NT2/D1 (cell line): ENCODE results near the gene RALGPS1.

Experiments
- DNase-seq: peaks from one replicate; pipeline ENCODE4 v3.0.0-alpha.2; 2011; ENCODE audit warnings: low read depth, low spot score
- H3K27me3 ChIP-seq: 2 replicates; pipeline ENCODE4 v1.6.0; 2011; ENCODE audit warnings: mild to moderate bottlenecking; ENCODE audit not compliant: insufficient read length, insufficient read depth
- H3K36me3 ChIP-seq: 2 replicates; pipeline ENCODE4 v1.6.1; 2011; ENCODE audit warnings: mild to moderate bottlenecking, low read length, mixed read lengths; ENCODE audit not compliant: insufficient read depth, insufficient read length
- H3K4me1 ChIP-seq: 2 replicates; pipeline ENCODE4 v1.5.1; 2011; ENCODE audit not compliant: insufficient read depth, insufficient read length
- H3K4me3 ChIP-seq: 2 replicates; pipeline ENCODE4 v1.5.1; 2011; ENCODE audit warnings: low read depth; ENCODE audit not compliant: insufficient read length
- H3K9ac ChIP-seq: 2 replicates; pipeline ENCODE4 v1.6.0; 2011; ENCODE audit warnings: low read depth; ENCODE audit not compliant: insufficient read length
- H3K9me3 ChIP-seq: 2 replicates; pipeline ENCODE4 v1.5.1; 2011; ENCODE audit warnings: mild to moderate bottlenecking, low read length; ENCODE audit not compliant: insufficient read depth
- SUZ12 ChIP-seq: IDR thresholded peaks from 2 replicates; pipeline ENCODE4 v1.6.1; 2011; ENCODE audit not compliant: insufficient read length, insufficient read depth; ENCODE audit errors: extremely low read depth
- YY1 ChIP-seq: IDR thresholded peaks from 2 replicates; pipeline ENCODE4 v1.6.1; 2011; ENCODE audit not compliant: insufficient read length, insufficient read depth
- ZNF274 ChIP-seq: IDR thresholded peaks from 2 replicates; pipeline ENCODE4 v1.6.1; 2011; ENCODE audit warnings: mild to moderate bottlenecking, low read depth, low read length

The RALGPS1 gene

GRCh38 chr9:127245637-127246164 lies 331.1 kb downstream of the RALGPS1 start:
- peak overlapping the region; percentile 83 for H3K4me3 ChIP-seq
- H3K9ac ChIP-seq = peak overlapping the region; percentile 84
- DNase-seq = no peak
- H3K4me1 ChIP-seq = peaks cover 6% of the 10 kb centered on the region
- H3K27me3 ChIP-seq = no peaks in the 10 kb centered on the region
- TF ChIP-seq SUZ12 (no peak), YY1 (no peak), ZNF274 (no peak)
- H3K36me3 ChIP-seq = peaks cover 8% of the 10 kb centered on the region
- H3K9me3 ChIP-seq = no peaks in the 10 kb centered on the region

GRCh38 chr9:127248241-127248640 lies 333.7 kb downstream of the RALGPS1 start:
- Histone ChIP-seq H3K4me3 (no peak overlapping the region), H3K36me3 (peaks cover 9% of the 10 kb centered on the region)
- TF ChIP-seq YY1 (no peak), SUZ12 (no peak), ZNF274 (no peak)

GRCh38 chr9:127249877-127250276 lies 335.3 kb downstream of the RALGPS1 start:
- Histone ChIP-seq H3K4me1 (peaks cover 3% of the 10 kb centered on the region), H3K27me3 (no peaks in the 10 kb centered on the region), H3K9ac (no peak overlapping the region), H3K9me3 (no peaks in the 10 kb centered on the region), H3K36me3 (peaks cover 3% of the 10 kb centered on the region), H3K4me3 (no peak overlapping the region)
- TF ChIP-seq SUZ12 (no peak), ZNF274 (no peak), YY1 (no peak)
- DNase-seq = no peak

More at GRCh38 chr9:127248241-127248640, 333.7 kb downstream of the RALGPS1 start:
- DNase-seq = no peak
- Histone ChIP-seq H3K4me1 (peaks cover 3% of the 10 kb centered on the region), H3K9ac (no peak overlapping the region), H3K27me3 (no peaks in the 10 kb centered on the region), H3K9me3 (no peaks in the 10 kb centered on the region)

GRCh38 chr9:127250896-127251391 lies 336.4 kb downstream of the RALGPS1 start:
- DNase-seq = no peak
- no peak overlapping the region for H3K4me3 ChIP-seq
- H3K9me3 ChIP-seq = no peaks in the 10 kb centered on the region
- H3K4me1 ChIP-seq = peaks cover 3% of the 10 kb centered on the region
- peaks cover 3% of the 10 kb centered on the region for H3K36me3 ChIP-seq
- TF ChIP-seq SUZ12 = no peak
- TF ChIP-seq ZNF274 = no peak
- TF ChIP-seq YY1 = no peak
- H3K9ac ChIP-seq = no peak overlapping the region
- no peaks in the 10 kb centered on the region for H3K27me3 ChIP-seq

GRCh38 chr9:127252410-127253318 lies 338.1 kb downstream of the RALGPS1 start:
- TF ChIP-seq SUZ12 = no peak
- no peak for TF ChIP-seq YY1
- TF ChIP-seq ZNF274 = no peak
- H3K27me3 ChIP-seq = no peaks in the 10 kb centered on the region
- no peak overlapping the region for H3K4me3 ChIP-seq
- no peak overlapping the region for H3K9ac ChIP-seq
- peaks cover 3% of the 10 kb centered on the region for H3K4me1 ChIP-seq
- no peak for DNase-seq
- peaks cover 10% of the 10 kb centered on the region for H3K36me3 ChIP-seq
- no peaks in the 10 kb centered on the region for H3K9me3 ChIP-seq

GRCh38 chr9:127253446-127253845 lies 338.9 kb downstream of the RALGPS1 start:
- Histone ChIP-seq H3K4me3 (no peak overlapping the region), H3K4me1 (peaks cover 3% of the 10 kb centered on the region), H3K9me3 (no peaks in the 10 kb centered on the region), H3K9ac (no peak overlapping the region), H3K36me3 (peaks cover 10% of the 10 kb centered on the region), H3K27me3 (no peaks in the 10 kb centered on the region)
- TF ChIP-seq SUZ12 = no peak
- TF ChIP-seq YY1 = no peak
- TF ChIP-seq ZNF274 = no peak
- peak; percentile 63 for DNase-seq

- Histone ChIP-seq H3K9ac (no peak overlapping the region), H3K4me1 (peaks cover 3% of the 10 kb centered on the region), H3K4me3 (no peak overlapping the region), H3K36me3 (peaks cover 7% of the 10 kb centered on the region), H3K27me3 (no peaks in the 10 kb centered on the region), H3K9me3 (no peaks in the 10 kb centered on the region)
- TF ChIP-seq ZNF274 = no peak
- TF ChIP-seq SUZ12 = no peak
- TF ChIP-seq YY1 = no peak
- no peak for DNase-seq
These were observed 341.1 kb downstream of the RALGPS1 start for GRCh38 chr9:127255692-127256091.
